Measurements from ENCODE around the gene CEBPZOS. TPM values are rescaled to one million over a fixed set of nuclear protein-coding genes. Genes with fewer than 3 reads are reported as not detected.

The CEBPZOS gene
- 10 to 100 TPM; 33.1 to 38.8 TPM for total RNA-seq
- polyA plus RNA-seq (ENCODE audit: insufficient read length in 6 of 6): 10 to 100 TPM; 47.2 to 54.3 (median 52.1) TPM
- long read RNA-seq, donor 1, transcript CEBPZOS-204 (5 exons, 3,158 nt): major isoform, 5 of 8 reads
- long read RNA-seq, donor 1, partial matches to known transcripts: 0 of 8 reads
- long read RNA-seq, donor 1, other reads (novel, unspliced or antisense): 0 of 8 reads
- long read RNA-seq, donor 2, transcript CEBPZOS-201 (5 exons, 695 nt): minor isoform, 6 of 44 reads
- long read RNA-seq, donor 2, transcript CEBPZOS-204 (5 exons, 3,158 nt): major isoform, 9 of 44 reads
- long read RNA-seq, donor 2, partial matches to known transcripts: 29 of 44 reads
- long read RNA-seq, donor 2, other reads (novel, unspliced or antisense): 0 of 44 reads
- long read RNA-seq, donor 3, transcript CEBPZOS-204 (5 exons, 3,158 nt): major isoform, 5 of 159 reads
- long read RNA-seq, donor 3, partial matches to known transcripts: 143 of 159 reads
- long read RNA-seq, donor 3, other reads (novel, unspliced or antisense): 7 of 159 reads
- long read RNA-seq, donor 4, transcript CEBPZOS-201 (5 exons, 695 nt): minor isoform, 13 of 48 reads
- long read RNA-seq, donor 4, transcript CEBPZOS-204 (5 exons, 3,158 nt): major isoform, 22 of 48 reads
- long read RNA-seq, donor 4, partial matches to known transcripts: 4 of 48 reads
- long read RNA-seq, donor 4, other reads (novel, unspliced or antisense): 9 of 48 reads
- long read RNA-seq, donor 5, partial matches to known transcripts: 7 of 15 reads
- long read RNA-seq, donor 5, other reads (novel, unspliced or antisense): 0 of 15 reads
- long read RNA-seq, donor 6, partial matches to known transcripts: 94 of 126 reads
- long read RNA-seq, donor 6, other reads (novel, unspliced or antisense): 23 of 126 reads
- long read RNA-seq, donor 7, partial matches to known transcripts: 52 of 95 reads
- long read RNA-seq, donor 7, other reads (novel, unspliced or antisense): 40 of 95 reads
- long read RNA-seq, donor 8, partial matches to known transcripts: 0 of 6 reads
- long read RNA-seq, donor 8, other reads (novel, unspliced or antisense): 0 of 6 reads
- long read RNA-seq, donor 9, partial matches to known transcripts: 0 of 1 reads
- long read RNA-seq, donor 9, other reads (novel, unspliced or antisense): 0 of 1 reads
- long read RNA-seq, donor 10, transcript CEBPZOS-204 (5 exons, 3,158 nt): major isoform, 12 of 26 reads
- long read RNA-seq, donor 10, partial matches to known transcripts: 3 of 26 reads
- long read RNA-seq, donor 10, other reads (novel, unspliced or antisense): 8 of 26 reads
- long read RNA-seq, donor 11, transcript CEBPZOS-201 (5 exons, 695 nt): major isoform, 7 of 239 reads
- long read RNA-seq, donor 11, transcript CEBPZOS-204 (5 exons, 3,158 nt): major isoform, 7 of 239 reads
- long read RNA-seq, donor 11, partial matches to known transcripts: 165 of 239 reads
- long read RNA-seq, donor 11, other reads (novel, unspliced or antisense): 58 of 239 reads
- long read RNA-seq, donor 12, partial matches to known transcripts: 47 of 112 reads
- long read RNA-seq, donor 12, other reads (novel, unspliced or antisense): 60 of 112 reads

DNA sequence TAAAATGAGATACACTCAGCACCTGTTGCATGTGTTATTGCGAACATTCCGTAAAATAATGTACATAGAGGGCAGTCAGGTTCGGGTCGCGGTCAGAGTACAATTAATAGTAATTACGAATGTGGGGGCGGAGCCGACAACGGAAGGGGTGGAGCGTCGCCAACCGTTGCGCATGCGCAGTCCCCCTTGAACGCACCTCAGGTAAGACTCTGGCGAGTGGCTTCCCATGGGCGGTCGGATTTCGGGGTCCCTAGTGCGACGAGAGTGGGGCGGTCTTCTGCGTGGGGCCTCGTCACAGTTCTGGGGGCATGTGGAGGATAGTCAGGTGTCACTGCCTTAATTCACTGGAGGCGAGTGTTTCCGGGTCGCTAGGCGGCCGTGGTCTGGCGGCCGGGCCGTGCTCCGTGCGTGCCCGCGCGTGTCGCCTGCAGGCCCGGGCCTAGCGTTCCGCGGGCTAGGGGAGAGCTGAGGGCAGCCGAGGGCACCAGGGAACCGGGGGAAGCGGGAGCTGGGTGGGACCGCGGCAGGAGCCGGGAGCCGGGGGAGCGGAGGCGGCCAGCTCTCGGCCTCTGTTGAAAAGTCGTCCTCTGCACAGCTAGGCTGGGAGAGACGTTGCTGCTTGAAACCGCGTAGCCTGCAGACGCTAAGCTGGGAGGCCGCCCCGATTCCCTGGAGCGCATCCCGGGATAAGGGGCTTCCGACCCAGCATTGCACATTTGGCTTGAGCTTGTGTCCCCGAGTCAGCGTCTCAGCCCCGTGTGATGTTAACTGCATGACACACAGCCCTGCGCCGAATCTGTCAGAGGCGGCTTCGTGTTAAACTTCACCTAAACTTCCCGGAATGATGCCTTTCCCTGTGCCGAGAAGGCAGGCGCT lies at the start of gene CEBPZOS:
Gene CEBPZOS, plus strand, starts transcription at position 177 of the 876 bp plus-strand sequence. CDS start 3,209 bp downstream, outside the sequence.
- H3K27ac ChIP-seq: peak within 1 kb of the TSS; percentile 88 to 91
- no peaks in the 10 kb centered on the region for H3K9me3 ChIP-seq
- no peak for TF ChIP-seq CTCF (IDR thresholded peaks at IDR 0.05)
- H3K4me1 ChIP-seq: peaks cover 7 to 21% of the 10 kb centered on the region in 2 donors
- no peaks in the 10 kb centered on the region for H3K27me3 ChIP-seq
- intact Hi-C loops (cut with DNase I): no loop called here
- H3K36me3 ChIP-seq: peaks cover 0 to 16% of the 10 kb centered on the region in 2 donors
- peak within 1 kb of the TSS; percentile 74 to 84 for H3K4me3 ChIP-seq
- ATAC-seq (peak; percentile 93), DNase-seq (peak; percentile 80 to 93 (median 88))

- intact Hi-C loops (cut with DNase I): no loop called here
- H3K4me3 ChIP-seq: no peak overlapping the region
- DNase-seq (no peak), ATAC-seq (no peak)
- no peak overlapping the region for H3K27ac ChIP-seq
- H3K4me1 ChIP-seq: peaks cover 0 to 27% of the 10 kb centered on the region in 2 donors
- H3K27me3 ChIP-seq: no peaks in the 10 kb centered on the region
- peaks cover 0 to 59% of the 10 kb centered on the region in 2 donors for H3K36me3 ChIP-seq
- no peak for TF ChIP-seq CTCF (IDR thresholded peaks at IDR 0.05)
- H3K9me3 ChIP-seq: no peaks in the 10 kb centered on the region
Measured at GRCh38 chr2:37148325-37148724, 48.0 kb upstream of the CEBPZOS start.

GRCh38 chr2:37149626-37150322 lies 46.5 kb upstream of the CEBPZOS start:
- H3K4me3 ChIP-seq: no peak overlapping the region
- TF ChIP-seq CTCF (IDR thresholded peaks at IDR 0.05): no peak
- DNase-seq: no peak
- H3K4me1 ChIP-seq: peaks cover 0 to 35% of the 10 kb centered on the region in 2 donors
- H3K27me3 ChIP-seq: no peaks in the 10 kb centered on the region
- peak overlapping the region in 1 of 2 donors; percentile 38 for H3K27ac ChIP-seq
- intact Hi-C loops (cut with DNase I): no loop called here
- ATAC-seq: no peak
- H3K36me3 ChIP-seq: peaks cover 0 to 44% of the 10 kb centered on the region in 2 donors
- no peaks in the 10 kb centered on the region for H3K9me3 ChIP-seq

GRCh38 chr2:37153224-37153623 lies 43.1 kb upstream of the CEBPZOS start:
- Histone ChIP-seq H3K27me3 (no peaks in the 10 kb centered on the region), H3K36me3 (peaks cover 0 to 10% of the 10 kb centered on the region in 2 donors), H3K9me3 (no peaks in the 10 kb centered on the region), H3K4me1 (peaks cover 10 to 55% of the 10 kb centered on the region in 2 donors), H3K4me3 (no peak overlapping the region), H3K27ac (no peak overlapping the region)
- no peak for ATAC-seq
- no peak for DNase-seq
- intact Hi-C loops (cut with DNase I): no loop called here
- TF ChIP-seq CTCF (IDR thresholded peaks at IDR 0.05): no peak

All from left lung (tissue), 14 donors.